SIG-M5 treated with dmso at 0.1 percent for 504 hours (cell line): ENCODE data around the gene KLHL34.

Source experiments
- DNase-seq: peaks from one replicate; lab custom pipeline; 2025; ENCODE audit not compliant: unreplicated experiment; lab: John Stamatoyannopoulos, UW

The KLHL34 gene

GRCh38 chrX:21658152-21658737, at the start of gene KLHL34:
KLHL34 (minus strand) TSS chrX:21658330; CDS start chrX:21657788, 542 bp downstream.
- no peak for DNase-seq

DNA sequence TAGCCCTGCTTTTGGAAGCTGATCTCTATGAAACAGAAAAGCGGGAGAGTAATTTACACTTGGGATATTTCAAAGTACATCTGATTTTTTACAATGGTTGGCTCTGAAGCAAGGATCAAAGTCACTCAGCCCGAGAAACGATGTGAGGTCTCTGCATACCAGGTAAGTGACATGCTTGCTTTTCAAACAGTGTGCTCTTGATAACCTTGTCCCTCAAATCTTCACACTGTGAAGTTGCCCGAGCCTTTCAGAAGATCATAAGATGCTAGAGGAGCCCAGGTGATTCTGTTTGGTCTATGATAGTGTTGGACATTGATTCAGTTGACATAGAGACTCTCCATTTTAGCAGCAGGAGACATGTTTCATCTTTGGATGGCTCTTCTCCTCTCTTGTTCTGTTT, 47.1 kb upstream of the KLHL34 start:
- DNase-seq, result no peak

- DNase-seq, result no peak
These were observed 44.6 kb upstream of the KLHL34 start for GRCh38 chrX:21702725-21703124.

DNA sequence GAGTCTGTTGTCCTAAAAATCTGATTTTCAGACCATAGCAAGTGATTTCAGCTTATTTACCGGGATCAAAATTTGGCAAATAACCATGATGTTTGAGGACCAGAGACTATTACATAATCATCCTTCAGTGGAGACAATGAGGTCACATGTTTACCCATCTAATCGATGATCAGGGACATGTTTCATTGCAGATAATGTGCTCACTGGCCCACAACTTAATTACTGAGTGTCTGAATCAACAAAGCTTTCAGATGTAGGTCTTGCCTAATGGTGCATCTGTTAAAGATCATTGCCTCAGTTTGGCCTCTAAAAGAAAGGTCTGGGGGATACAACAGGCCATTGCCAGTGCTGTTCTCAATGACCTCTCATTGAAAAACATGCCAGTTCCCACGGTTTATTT, 42.8 kb upstream of the KLHL34 start:
- DNase-seq, result no peak

DNA sequence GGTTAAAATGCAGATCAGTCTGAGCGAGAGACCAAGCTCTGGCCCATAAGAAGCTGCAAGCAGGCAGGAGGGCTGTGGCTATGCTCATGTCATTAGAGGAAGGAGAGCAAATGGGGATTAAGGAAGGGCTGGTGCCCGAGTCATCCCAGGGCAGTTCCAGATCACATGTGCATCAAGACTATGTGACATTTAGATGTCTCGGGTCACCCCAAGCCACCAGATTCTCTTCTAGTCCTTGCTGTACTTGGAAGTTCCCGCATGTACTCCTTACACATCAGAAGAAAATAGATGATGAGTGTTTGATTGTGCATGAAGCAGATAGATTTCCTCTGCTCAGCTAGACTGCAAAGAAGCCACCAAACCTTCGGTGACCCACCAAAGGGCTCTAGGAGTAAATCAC, 42.1 kb upstream of the KLHL34 start:
- no peak for DNase-seq

DNA sequence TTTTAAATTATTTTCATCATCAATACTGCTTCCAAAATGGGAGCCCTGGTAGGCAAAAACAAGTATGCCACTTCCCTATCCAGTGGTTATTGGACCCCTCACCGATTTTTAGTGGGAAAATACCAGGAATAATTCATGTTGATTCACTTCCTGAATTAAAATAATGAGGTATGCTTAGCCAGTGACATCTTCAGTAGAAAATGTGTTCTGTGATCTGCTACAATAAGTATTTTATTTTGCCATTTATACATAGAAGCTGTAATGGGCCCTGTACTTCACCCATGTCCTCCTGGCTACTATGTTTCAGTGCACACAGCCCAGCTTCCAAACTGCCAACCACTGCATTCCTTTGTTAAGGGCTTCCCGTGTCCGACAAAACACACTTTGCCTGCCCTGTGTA, 41.0 kb upstream of the KLHL34 start:
- no peak for DNase-seq

DNA sequence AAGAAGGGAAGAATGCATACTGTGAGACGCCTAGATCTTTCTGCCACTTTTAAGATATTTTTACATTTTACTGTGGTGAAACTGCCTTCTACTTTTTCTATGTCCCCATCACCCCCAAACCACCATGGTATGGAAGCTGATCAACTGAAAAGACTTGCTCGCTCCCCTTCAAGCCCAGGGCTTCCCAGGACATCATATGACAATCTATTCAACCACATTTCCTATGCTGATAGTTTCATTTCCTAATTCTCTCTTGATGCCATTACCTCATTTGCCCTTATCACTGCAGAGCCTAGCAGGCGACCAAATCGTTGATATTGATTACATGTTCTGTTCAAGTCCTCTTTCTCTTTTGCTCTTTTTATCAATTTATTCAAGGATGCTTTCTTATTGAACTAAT, 40.1 kb upstream of the KLHL34 start:
- DNase-seq, result peak; percentile 68

- DNase-seq, result no peak
These were observed 33.4 kb upstream of the KLHL34 start for GRCh38 chrX:21691512-21692018.

DNA sequence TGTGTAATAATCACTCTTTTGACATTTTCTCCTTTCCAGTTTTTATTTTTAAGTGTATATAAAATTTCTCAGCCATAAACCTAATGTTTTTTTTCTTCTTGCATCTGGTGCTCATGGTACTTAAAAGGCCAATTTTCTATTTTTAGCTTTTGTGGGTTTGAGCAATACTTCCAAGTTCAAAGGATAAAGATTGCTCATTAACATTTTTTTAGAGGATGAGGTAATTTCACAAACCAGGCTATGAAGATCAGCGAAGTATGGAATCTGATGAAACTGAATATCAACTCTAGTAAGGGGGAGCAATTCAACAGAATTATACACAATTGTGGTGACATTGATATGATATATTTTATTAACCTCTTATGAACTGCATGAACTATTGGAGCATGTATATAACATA, 25.8 kb upstream of the KLHL34 start:
- DNase-seq, result no peak

DNA sequence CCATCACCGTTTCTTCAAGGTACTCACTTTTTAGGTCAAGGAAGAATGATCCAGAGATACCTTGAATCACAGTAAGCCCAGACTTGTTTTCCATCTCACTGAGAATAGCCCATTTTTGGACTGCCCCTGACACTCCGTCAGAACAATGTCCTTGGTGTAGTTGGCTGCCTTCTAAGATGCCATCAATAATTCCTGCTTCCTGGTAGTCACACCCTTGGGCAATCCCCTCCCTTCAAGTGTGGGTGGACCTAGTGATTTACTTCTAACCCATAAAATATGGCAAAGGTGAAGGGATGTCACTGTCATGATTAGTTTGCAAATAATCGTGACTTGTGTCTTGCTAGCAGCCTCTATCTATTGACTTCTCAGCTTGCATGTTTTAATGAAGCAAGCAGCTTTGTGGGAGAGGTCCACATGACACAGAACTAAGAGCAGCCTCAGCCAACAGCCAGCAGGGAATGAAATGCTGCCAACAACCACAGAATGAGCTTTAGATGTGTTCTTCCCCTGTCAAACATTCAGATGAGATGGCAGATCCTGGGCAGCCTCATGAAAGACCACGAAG, 20.0 kb upstream of the KLHL34 start:
- no peak for DNase-seq

- DNase-seq, result no peak
These were observed 17.8 kb upstream of the KLHL34 start for GRCh38 chrX:21675931-21676330.

DNA sequence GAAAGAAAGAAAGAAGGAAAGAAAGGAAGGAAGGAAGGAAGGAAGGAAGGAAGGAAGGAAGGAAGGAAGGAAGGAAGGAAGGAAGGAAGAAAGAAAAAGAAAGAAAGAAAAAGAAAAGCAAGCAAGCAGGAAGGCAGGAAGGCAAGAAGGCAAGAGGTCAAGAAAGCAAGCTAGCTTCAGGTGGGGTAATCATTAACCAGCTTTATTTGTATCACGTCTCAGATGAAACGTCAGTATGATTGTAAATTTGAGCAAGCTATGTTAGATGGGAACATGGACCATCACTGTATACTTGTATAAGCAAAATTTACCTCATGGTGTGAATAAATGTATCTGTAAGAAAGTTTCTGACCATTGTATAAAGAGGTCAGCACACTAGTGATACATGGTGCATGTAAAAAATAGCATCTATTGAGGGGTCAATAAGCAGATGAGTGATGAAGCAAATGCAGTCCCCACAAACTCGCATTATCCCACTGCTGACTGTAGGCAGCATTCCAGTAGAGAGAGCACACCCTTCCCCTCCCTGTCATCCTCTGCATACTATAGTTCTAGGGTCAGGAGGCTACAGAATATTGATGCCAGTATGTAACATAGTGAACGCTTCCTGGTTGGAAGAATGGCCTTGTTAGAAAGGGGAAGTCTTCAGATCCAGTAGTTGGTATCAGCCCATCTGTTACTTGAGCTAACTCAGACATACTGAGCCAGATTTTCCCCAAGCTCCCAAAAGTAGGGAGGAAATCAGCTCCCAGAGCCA, 16.5 kb upstream of the KLHL34 start:
- no peak for DNase-seq

DNA sequence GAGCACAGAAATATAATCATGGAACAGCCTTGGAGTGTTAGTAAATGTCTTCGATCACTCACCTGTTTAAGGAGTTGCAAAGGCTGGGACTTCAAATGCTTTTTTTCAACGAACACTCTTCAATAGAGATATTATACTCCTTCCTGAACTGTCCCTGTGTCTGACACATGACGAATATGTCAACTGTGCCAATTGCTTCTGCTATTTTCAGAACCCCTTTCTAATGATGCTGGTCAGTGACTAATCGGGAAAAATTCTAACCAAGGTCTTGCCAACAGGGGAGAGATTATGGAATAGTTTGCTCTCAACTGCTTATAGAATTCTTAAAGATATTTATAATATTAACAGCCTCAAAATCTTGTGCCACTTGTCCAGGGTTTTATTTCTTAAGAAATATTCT, 8.5 kb upstream of the KLHL34 start:
- DNase-seq, result no peak

GRCh38 chrX:21666252-21666651, 8.1 kb upstream of the KLHL34 start:
- no peak for DNase-seq

DNA sequence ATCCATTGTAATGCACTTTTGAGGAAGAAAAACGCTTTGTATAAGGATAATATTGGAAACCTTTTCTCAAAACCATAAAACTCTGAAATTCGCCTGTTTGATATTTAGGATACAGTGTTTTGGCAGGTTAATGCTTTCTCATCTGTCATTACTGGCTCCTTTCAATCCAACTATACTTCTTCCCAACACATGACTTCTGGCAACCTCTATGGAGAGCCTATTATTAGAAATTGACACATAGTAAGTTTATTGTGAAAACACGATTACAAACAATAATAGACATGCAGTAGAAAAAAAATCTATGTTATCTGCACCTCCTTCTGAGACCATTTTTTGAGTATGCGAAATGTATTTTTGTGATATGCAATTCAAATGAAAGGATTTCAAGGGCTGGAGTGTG, 4.6 kb upstream of the KLHL34 start:
- no peak for DNase-seq

DNA sequence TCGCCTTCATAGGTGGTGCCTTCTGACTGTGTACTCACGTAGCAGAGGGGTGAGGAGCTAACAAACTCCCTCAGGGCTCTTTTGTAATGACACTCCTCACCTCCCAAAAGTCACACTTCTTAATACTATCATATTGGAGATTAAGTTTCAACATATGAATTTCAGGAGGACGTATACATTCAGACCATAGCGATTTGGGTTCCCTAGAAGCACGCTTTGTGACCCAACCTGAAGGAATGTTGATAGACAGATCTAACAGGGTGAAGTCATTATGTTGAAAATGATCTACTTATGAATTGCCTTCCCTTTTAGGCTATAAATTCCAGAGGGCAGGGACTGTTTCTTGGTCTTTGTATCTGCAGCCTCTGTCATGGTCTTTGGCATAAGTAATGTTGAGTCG, 3.2 kb upstream of the KLHL34 start:
- DNase-seq, result no peak

DNA sequence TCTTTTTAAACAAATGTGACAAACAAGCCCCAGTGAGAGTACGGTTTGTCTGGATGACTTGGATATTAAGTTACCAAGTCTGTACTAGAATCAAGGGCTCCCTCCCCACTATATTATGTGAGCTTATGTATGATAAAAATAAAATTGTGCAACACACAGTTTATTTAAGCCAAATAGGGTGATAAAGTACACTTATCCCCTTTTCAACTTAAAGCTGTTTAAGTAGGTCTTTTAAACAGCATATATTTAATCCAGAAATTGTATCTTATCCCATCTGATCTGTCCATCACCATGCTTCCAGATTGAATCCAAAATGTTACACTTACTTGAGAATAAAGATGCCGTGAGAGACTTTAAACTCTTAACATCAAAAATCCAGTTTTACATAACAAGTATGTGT, 2.0 kb upstream of the KLHL34 start:
- DNase-seq, result no peak

DNA sequence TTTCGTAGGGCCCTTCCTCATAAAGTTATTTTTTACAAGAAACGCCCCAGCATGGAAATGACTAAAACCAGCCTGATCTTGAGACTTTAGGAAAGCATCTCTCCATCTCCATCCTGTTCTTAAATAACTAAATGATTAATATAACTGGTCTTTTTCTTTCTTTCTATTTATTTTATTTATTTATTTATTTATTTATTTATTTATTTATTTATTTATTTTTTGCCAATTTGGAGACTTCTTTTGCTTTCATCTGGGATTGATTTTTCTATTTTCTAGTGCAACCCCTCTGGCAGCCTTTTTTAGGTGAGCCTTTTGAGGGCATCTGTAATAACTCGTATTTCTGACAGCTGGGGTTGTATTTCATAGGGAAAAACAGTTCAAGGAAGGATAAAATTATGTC, 1.2 kb upstream of the KLHL34 start:
- DNase-seq, result no peak

DNA sequence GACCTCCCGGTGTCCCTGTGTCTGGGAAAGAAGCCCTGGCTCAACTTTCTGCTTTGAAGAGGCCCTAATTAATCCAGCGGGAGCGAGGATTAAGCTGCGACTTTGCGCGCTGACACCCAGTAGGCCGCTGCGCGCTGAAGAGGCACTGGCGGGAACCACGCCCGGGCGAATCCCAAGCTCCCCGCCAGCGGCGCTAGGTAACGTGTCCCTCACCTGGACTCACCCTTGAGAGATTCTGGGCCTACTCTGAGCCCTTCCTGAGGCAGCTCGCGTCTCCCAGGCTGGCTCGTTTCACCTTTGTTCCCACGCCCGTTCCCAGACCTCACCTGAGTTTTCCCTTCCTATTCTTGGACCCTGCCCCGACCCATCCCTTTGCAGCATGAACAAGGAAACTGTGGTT, 616 bp upstream of the KLHL34 start:
- DNase-seq, result no peak

DNA sequence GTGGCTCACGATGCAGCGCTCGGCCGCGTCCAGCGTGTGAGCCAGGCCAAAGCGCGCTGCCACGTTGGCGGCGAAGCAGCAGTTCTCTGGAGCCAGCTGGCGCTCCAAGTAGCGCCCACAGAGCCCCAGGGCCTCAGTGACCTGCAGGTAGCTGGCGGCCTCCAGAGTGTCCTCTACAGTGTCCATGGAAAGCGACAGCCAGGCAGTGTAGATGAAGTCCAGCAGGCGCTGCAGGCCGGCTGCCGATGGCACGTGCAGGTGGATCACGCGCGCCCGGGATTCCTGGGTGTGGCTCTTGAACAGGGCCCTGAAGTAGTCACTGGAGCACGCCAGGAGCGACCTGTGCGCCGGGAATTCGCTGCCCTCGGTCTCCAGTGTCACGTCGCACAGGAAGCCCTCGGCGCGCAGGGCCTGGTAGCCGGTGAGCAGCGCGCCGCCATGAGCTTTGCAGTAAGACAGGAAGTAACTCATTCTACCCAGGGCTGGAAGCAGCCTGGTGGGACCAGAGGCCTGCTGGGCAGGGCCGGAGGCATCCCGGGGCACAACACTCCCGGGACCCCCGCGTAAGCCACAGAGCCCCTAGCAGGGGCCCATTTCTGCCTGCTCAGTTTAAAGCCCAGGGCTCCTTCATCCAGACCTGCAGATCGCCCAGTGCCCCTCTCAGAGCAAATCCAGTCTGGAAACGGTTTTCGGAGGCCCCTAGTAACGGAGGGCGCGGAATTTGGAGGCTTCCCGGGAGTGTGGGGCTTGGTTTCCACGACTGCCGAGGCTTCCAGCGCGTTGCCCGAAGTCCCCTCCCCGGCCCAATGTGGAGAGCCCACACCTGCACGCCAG, 595 bp downstream of the KLHL34 start:
- DNase-seq, result no peak

- no peak for DNase-seq
These were observed 1.4 kb downstream of the KLHL34 start for GRCh38 chrX:21656587-21657317.
